SK-N-MC (cell line): ENCODE measurements around the gene CELF2.

ENCODE experiments used
- EZH2 ChIP-seq: fragments of 200-600 bp; sonication (generic); IDR thresholded peaks from one replicate; pipeline ENCODE4 v1.6.1; 2017; ENCODE audit warnings: antibody characterized with exemption
- POLR2AphosphoS5 ChIP-seq: IDR thresholded peaks from 2 replicates; pipeline ENCODE4 v1.6.1; 2012; ENCODE audit warnings: mild to moderate bottlenecking, low read depth, low read length, borderline replicate concordance

- TF ChIP-seq POLR2AphosphoS5 (no peak), EZH2 (no peak)
Observed at GRCh38 chr10:11297136-11297535, 279.5 kb downstream of the CELF2 start.
